GM23338 (cell line): ENCODE results near the gene DIPK1A. TPM values are rescaled to one million over a fixed set of nuclear protein-coding genes. Genes with fewer than 3 reads are reported as not detected.

Source experiments
- ATAC-seq: fragments of 200-7000 bp; cut with Tn5 transposase; 3 replicates; pipeline ENCODE4 v1.9.1; 2020
- DNase-seq: peaks from one replicate; pipeline ENCODE4 v3.0.0-alpha.2; 2015; ENCODE audit warnings: low spot score
- H2AFZ ChIP-seq: fragments of 200-600 bp; sonication (generic); 2 replicates; pipeline ENCODE4 v1.8.0; 2016; ENCODE audit warnings: antibody characterized with exemption, mild to moderate bottlenecking, moderate library complexity
- H3F3A ChIP-seq: fragments of 200-600 bp; sonication (generic); replicated peaks from 2 replicates; pipeline ENCODE4 v1.8.0; 2017; ENCODE audit warnings: antibody characterized with exemption, mixed run types, low read depth
- H3K27ac ChIP-seq: fragments of 200-600 bp; sonication (generic); 2 replicates; pipeline ENCODE4 v1.6.1; 2016; ENCODE audit warnings: low read depth
- H3K27me3 ChIP-seq: fragments of 200-600 bp; sonication (generic); 2 replicates; pipeline ENCODE4 v1.8.0; 2016; ENCODE audit warnings: mild to moderate bottlenecking, mixed run types, moderate library complexity; ENCODE audit not compliant: insufficient read depth
- H3K36me3 ChIP-seq: fragments of 200-600 bp; sonication (generic); 2 replicates; pipeline ENCODE4 v1.8.0; 2016; ENCODE audit warnings: mild to moderate bottlenecking; ENCODE audit not compliant: insufficient read depth
- H3K4me1 ChIP-seq: fragments of 200-600 bp; sonication (generic); 2 replicates; pipeline ENCODE4 v1.8.0; 2016; ENCODE audit warnings: mild to moderate bottlenecking, moderate library complexity; ENCODE audit not compliant: insufficient read depth
- H3K4me2 ChIP-seq: fragments of 200-600 bp; sonication (generic); 2 replicates; pipeline ENCODE4 v1.7.1; 2017; ENCODE audit warnings: mixed run types
- H3K4me3 ChIP-seq: fragments of 200-600 bp; sonication (generic); 2 replicates; pipeline ENCODE4 v1.6.1; 2016; ENCODE audit warnings: mixed run types
- H3K79me2 ChIP-seq: fragments of 200-600 bp; sonication (generic); replicated peaks from 2 replicates; pipeline ENCODE4 v1.8.0; 2017; ENCODE audit warnings: mild to moderate bottlenecking; ENCODE audit not compliant: insufficient read depth
- H3K9me2 ChIP-seq: fragments of 200-600 bp; sonication (generic); 2 replicates; pipeline ENCODE4 v1.8.0; 2017; ENCODE audit not compliant: insufficient read depth
- H4K20me1 ChIP-seq: fragments of 200-600 bp; sonication (generic); replicated peaks from 2 replicates; pipeline ENCODE4 v1.8.0; 2017; ENCODE audit warnings: mild to moderate bottlenecking; ENCODE audit not compliant: insufficient read depth
- H3K27ac Mint-ChIP-seq: 2 replicates; pipeline ENCODE4 v1.8.0; 2020; ENCODE audit warnings: inconsistent platforms, mild to moderate bottlenecking, moderate library complexity, mixed read lengths
- H3K27me3 Mint-ChIP-seq: 3 replicates; pipeline ENCODE4 v1.8.0; 2022; ENCODE audit warnings: low read depth, mild to moderate bottlenecking, moderate library complexity, mixed read lengths, inconsistent platforms; ENCODE audit not compliant: insufficient read depth, poor library complexity
- H3K36me3 Mint-ChIP-seq: 3 replicates; pipeline ENCODE4 v1.8.0; 2021; ENCODE audit warnings: low read depth, mild to moderate bottlenecking, inconsistent platforms, moderate library complexity, mixed read lengths
- H3K4me1 Mint-ChIP-seq: 3 replicates; pipeline ENCODE4 v1.8.0; 2020; ENCODE audit warnings: mild to moderate bottlenecking, inconsistent platforms, mixed read lengths
- H3K4me3 Mint-ChIP-seq: 3 replicates; pipeline ENCODE4 v1.8.0; 2021; ENCODE audit warnings: moderate library complexity, mild to moderate bottlenecking, inconsistent platforms, mixed read lengths
- H3K9me3 Mint-ChIP-seq: 3 replicates; pipeline ENCODE4 v1.8.0; 2020; ENCODE audit warnings: moderate library complexity, mild to moderate bottlenecking, inconsistent platforms, mixed read lengths
- CREB1 ChIP-seq: fragments of 250-450 bp; sonication (Bioruptor Pico); IDR thresholded peaks from 2 replicates; pipeline ENCODE4 v1.5.0; 2020; ENCODE audit warnings: low read depth, mild to moderate bottlenecking, moderate library complexity
- CTCF ChIP-seq, 2 experiments: fragments of 200-600 bp in 1 of 2; sonication (generic) in 1 of 2; conservative IDR thresholded peaks; 2 replicates each; pipeline versions ENCODE4 v1.5.1 to v1.6.1; 2016 to 2017; ENCODE audit warnings: antibody characterized with exemption in 2 of 2, low read depth in 2 of 2, mild to moderate bottlenecking in 2 of 2, moderate library complexity in 1 of 2
- EZH2 ChIP-seq: fragments of 200-600 bp; sonication (generic); IDR thresholded peaks from one replicate; pipeline ENCODE4 v1.8.0; 2017; ENCODE audit warnings: antibody characterized with exemption, mild to moderate bottlenecking, low read depth; ENCODE audit not compliant: unreplicated experiment
- EZH2phosphoT487 ChIP-seq: fragments of 200-600 bp; sonication (generic); IDR thresholded peaks from one replicate; pipeline ENCODE4 v1.8.1; 2018; ENCODE audit warnings: antibody characterized with exemption; ENCODE audit not compliant: unreplicated experiment
- JUNB ChIP-seq: IDR thresholded peaks from one replicate; pipeline ENCODE4 v1.6.1; 2016; ENCODE audit warnings: antibody characterized with exemption; ENCODE audit not compliant: unreplicated experiment
- NANOG ChIP-seq: IDR thresholded peaks from 2 replicates; pipeline ENCODE4 v1.6.1; 2016; ENCODE audit warnings: antibody characterized with exemption, borderline replicate concordance
- POLR2AphosphoS5 ChIP-seq: IDR thresholded peaks from 2 replicates; pipeline ENCODE4 v1.6.1; 2016; ENCODE audit warnings: antibody characterized with exemption, low read depth
- REST ChIP-seq: IDR thresholded peaks from one replicate; pipeline ENCODE4 v1.6.1; 2018; ENCODE audit warnings: antibody characterized with exemption; ENCODE audit not compliant: unreplicated experiment
- STAT1 ChIP-seq: IDR thresholded peaks from one replicate; pipeline ENCODE4 v1.6.1; 2016; ENCODE audit warnings: antibody characterized with exemption; ENCODE audit not compliant: unreplicated experiment
- ZNF114 ChIP-seq: fragments of 250-450 bp; sonication (Bioruptor Pico); IDR thresholded peaks from 2 replicates; pipeline ENCODE4 v1.5.0; 2020; ENCODE audit warnings: mild to moderate bottlenecking, moderate library complexity
- ZNF331 ChIP-seq: fragments of 250-450 bp; sonication (Bioruptor Pico); IDR thresholded peaks from 2 replicates; pipeline ENCODE4 v1.5.0; 2020; ENCODE audit warnings: low read depth, mild to moderate bottlenecking, moderate library complexity
- polyA plus RNA-seq: library from polyadenylated mRNA; unstranded; fragments of >200 nt; fragmentation: Nextera tagmentation; extraction: Ambion mirVana; gene quantifications from 2 replicates; pipeline ENCODE4 v1.2.1, GENCODE V29; 2016
- total RNA-seq: library from RNA; depleted of rRNA; stranded (reverse); fragments of >200 nt; shearing (Covaris generic); gene quantifications from 2 replicates; pipeline ENCODE4 v1.2.3, GENCODE V29; 2014
- TF ChIP-seq, protein P1 (sequence below): fragments of 250-450 bp; sonication (Bioruptor Pico); IDR thresholded peaks from 2 replicates; pipeline ENCODE4 v1.5.0; 2020; ENCODE audit warnings: mild to moderate bottlenecking, moderate library complexity

The DIPK1A gene
- total and polyA plus RNA-seq, 2 experiments from 2014 or later: 4.8 to 6.1 TPM

- TF ChIP-seq REST (no peak), ZNF331 (CRISPR knock-in tag) (no peak), JUNB (no peak), CREB1 (CRISPR knock-in tag) (no peak), EZH2 (no peak), POLR2AphosphoS5 (no peak), EZH2phosphoT487 (no peak), ZNF114 (CRISPR knock-in tag) (no peak), STAT1 (no peak)
These were observed 46.8 kb upstream of the DIPK1A start (continued) for GRCh38 chr1:93007941-93008577.

DNA sequence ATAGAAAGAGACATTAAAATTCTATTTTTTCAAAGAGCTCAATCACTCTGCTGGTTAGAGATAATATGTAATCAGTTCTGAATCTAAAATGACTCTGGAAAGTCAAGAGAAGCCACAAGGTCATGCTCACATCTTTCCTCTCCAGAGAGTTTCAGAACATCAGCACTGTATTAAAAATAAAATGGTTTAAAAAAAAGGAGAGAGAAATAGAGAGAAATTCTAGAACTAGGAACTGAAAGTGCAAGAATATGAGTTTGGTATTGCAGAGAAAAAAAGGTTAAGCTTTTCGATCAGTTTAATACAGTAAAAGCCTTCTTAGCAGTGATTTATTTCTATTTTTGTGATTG is 44.0 kb upstream of the DIPK1A start:
- ATAC-seq: no peak
- no peaks in the 10 kb centered on the region for H3K9me3 Mint-ChIP-seq
- H3K4me3 ChIP-seq: no peak overlapping the region
- TF ChIP-seq STAT1 (no peak), EZH2phosphoT487 (no peak), NANOG (no peak), POLR2AphosphoS5 (no peak), EZH2 (no peak), ZNF114 (CRISPR knock-in tag) (no peak), CTCF (conservative IDR thresholded peaks at IDR 0.05; ENCODE audit: low read depth in 2 of 2) (no peak), CREB1 (CRISPR knock-in tag) (no peak), ZNF331 (CRISPR knock-in tag) (no peak)
- TF ChIP-seq, protein P1, sequence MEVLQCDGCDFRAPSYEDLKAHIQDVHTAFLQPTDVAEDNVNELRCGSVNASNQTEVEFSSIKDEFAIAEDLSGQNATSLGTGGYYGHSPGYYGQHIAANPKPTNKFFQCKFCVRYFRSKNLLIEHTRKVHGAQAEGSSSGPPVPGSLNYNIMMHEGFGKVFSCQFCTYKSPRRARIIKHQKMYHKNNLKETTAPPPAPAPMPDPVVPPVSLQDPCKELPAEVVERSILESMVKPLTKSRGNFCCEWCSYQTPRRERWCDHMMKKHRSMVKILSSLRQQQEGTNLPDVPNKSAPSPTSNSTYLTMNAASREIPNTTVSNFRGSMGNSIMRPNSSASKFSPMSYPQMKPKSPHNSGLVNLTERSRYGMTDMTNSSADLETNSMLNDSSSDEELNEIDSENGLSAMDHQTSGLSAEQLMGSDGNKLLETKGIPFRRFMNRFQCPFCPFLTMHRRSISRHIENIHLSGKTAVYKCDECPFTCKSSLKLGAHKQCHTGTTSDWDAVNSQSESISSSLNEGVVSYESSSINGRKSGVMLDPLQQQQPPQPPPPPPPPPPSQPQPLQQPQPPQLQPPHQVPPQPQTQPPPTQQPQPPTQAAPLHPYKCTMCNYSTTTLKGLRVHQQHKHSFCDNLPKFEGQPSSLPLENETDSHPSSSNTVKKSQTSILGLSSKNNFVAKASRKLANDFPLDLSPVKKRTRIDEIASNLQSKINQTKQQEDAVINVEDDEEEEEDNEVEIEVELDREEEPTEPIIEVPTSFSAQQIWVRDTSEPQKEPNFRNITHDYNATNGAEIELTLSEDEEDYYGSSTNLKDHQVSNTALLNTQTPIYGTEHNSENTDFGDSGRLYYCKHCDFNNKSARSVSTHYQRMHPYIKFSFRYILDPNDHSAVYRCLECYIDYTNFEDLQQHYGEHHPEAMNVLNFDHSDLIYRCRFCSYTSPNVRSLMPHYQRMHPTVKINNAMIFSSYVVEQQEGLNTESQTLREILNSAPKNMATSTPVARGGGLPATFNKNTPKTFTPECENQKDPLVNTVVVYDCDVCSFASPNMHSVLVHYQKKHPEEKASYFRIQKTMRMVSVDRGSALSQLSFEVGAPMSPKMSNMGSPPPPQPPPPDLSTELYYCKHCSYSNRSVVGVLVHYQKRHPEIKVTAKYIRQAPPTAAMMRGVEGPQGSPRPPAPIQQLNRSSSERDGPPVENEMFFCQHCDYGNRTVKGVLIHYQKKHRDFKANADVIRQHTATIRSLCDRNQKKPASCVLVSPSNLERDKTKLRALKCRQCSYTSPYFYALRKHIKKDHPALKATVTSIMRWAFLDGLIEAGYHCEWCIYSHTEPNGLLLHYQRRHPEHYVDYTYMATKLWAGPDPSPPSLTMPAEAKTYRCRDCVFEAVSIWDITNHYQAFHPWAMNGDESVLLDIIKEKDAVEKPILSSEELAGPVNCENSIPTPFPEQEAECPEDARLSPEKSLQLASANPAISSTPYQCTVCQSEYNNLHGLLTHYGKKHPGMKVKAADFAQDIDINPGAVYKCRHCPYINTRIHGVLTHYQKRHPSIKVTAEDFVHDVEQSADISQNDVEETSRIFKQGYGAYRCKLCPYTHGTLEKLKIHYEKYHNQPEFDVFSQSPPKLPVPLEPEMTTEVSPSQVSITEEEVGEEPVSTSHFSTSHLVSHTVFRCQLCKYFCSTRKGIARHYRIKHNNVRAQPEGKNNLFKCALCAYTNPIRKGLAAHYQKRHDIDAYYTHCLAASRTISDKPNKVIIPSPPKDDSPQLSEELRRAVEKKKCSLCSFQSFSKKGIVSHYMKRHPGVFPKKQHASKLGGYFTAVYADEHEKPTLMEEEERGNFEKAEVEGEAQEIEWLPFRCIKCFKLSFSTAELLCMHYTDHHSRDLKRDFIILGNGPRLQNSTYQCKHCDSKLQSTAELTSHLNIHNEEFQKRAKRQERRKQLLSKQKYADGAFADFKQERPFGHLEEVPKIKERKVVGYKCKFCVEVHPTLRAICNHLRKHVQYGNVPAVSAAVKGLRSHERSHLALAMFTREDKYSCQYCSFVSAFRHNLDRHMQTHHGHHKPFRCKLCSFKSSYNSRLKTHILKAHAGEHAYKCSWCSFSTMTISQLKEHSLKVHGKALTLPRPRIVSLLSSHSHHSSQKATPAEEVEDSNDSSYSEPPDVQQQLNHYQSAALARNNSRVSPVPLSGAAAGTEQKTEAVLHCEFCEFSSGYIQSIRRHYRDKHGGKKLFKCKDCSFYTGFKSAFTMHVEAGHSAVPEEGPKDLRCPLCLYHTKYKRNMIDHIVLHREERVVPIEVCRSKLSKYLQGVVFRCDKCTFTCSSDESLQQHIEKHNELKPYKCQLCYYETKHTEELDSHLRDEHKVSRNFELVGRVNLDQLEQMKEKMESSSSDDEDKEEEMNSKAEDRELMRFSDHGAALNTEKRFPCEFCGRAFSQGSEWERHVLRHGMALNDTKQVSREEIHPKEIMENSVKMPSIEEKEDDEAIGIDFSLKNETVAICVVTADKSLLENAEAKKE: no peak

More for the DNA sequence above, 44.0 kb upstream of the DIPK1A start:
- Histone ChIP-seq H3K27ac (no peak overlapping the region), H3K79me2 (no peaks in the 10 kb centered on the region), H3K27me3 (no peaks in the 10 kb centered on the region), H3F3A (no peaks in the 10 kb centered on the region), H3K4me2 (no peak overlapping the region), H3K4me1 (peaks cover 9% of the 10 kb centered on the region), H3K9me2 (0 out of 2 replicates have a peak, but pooled peaks cover 4% of the 10 kb centered on the region), H4K20me1 (no peaks in the 10 kb centered on the region), H3K36me3 (no peaks in the 10 kb centered on the region), H2AFZ (no peak overlapping the region)
- peaks cover 26% of the 10 kb centered on the region for H3K4me1 Mint-ChIP-seq
- H3K27me3 Mint-ChIP-seq: no peaks in the 10 kb centered on the region
- no peak overlapping the region for H3K4me3 Mint-ChIP-seq
- no peak for DNase-seq
- H3K36me3 Mint-ChIP-seq: no peaks in the 10 kb centered on the region
- H3K27ac Mint-ChIP-seq: no peak overlapping the region
